ENCODE data around the gene ZNF235. TPM values are rescaled to one million over a fixed set of nuclear protein-coding genes. Genes with fewer than 3 reads are reported as not detected.

The ZNF235 gene
- 2.0 to 3.5 TPM (median 3.3 TPM) in 5 replicates for total RNA-seq (2022; extraction: Qiagen RNA extraction; ENCODE audit: low read depth)

DNA sequence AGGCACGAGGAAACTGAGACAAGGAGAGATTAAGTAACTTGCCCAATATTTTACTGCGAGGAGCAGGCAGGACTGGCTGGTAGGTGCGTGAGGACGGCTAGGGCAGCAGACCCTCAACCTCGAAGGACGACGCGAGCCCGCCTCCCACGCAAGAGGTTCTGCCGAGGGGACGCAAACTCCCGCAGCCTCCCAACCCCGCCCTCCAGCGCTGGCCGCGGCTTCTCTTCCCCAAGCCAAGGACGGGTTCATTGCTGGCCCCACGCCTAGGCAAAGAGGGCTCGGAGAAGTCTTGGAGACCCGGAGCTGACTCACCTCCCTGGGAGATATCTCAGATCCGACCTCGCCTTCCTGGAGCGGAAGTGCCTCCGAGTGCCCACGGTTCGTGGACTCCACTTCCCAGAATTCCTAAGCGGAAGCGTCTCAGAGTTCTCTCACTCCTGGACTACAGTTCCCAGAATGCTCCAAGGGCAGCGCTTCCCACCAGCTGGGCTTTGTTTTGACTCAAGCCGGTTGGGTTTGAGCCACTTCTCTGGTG, at the start of gene ZNF235:
Gene ZNF235, minus strand, starts transcription at position 367 of the 535 bp plus-strand sequence. CDS start 1,621 bp downstream, outside the sequence.

Other genes starting within 250 kb of the ZNF235 start
- gene ZNF284, start 232.9 kb downstream of the ZNF235 start, total RNA-seq (2022; extraction: Qiagen RNA extraction; ENCODE audit: low read depth): 0.38 to 0.61 TPM (median 0.42 TPM) in 5 replicates
- gene ZNF224, start 210.7 kb downstream of the ZNF235 start, total RNA-seq (2022; extraction: Qiagen RNA extraction; ENCODE audit: low read depth): 6.4 to 12.1 TPM (median 10.1 TPM) in 5 replicates
- 2.0 to 4.0 TPM (median 3.0 TPM) in 5 replicates for gene ZNF225, start 191.6 kb downstream of the ZNF235 start, total RNA-seq (2022; extraction: Qiagen RNA extraction; ENCODE audit: low read depth)
- 2.1 to 3.0 TPM (median 2.3 TPM) in 5 replicates for gene ZNF234, start 163.5 kb downstream of the ZNF235 start, total RNA-seq (2022; extraction: Qiagen RNA extraction; ENCODE audit: low read depth)
- gene ZNF226, start 139.9 kb downstream of the ZNF235 start, total RNA-seq (2022; extraction: Qiagen RNA extraction; ENCODE audit: low read depth): 18.8 to 23.0 TPM (median 21.0 TPM) in 5 replicates
- 9.7 to 14.0 TPM (median 10.1 TPM) in 5 replicates for gene ZNF227, start 92.5 kb downstream of the ZNF235 start, total RNA-seq (2022; extraction: Qiagen RNA extraction; ENCODE audit: low read depth)
- gene ZNF233, start 45.1 kb downstream of the ZNF235 start, total RNA-seq (2022; extraction: Qiagen RNA extraction; ENCODE audit: low read depth): 0.39 to 0.61 TPM (median 0.47 TPM) in 5 replicates
- 1.8 to 2.7 TPM (median 2.4 TPM) in 5 replicates for gene ZNF112, start 51.7 kb upstream of the ZNF235 start, total RNA-seq (2022; extraction: Qiagen RNA extraction; ENCODE audit: low read depth)
- gene ZNF285, start 96.6 kb upstream of the ZNF235 start, total RNA-seq (2022; extraction: Qiagen RNA extraction; ENCODE audit: low read depth): 1.7 to 2.5 TPM (median 2.4 TPM) in 5 replicates
- 2.3 to 3.4 TPM (median 3.0 TPM) in 5 replicates for gene ZNF229, start 143.4 kb upstream of the ZNF235 start, total RNA-seq (2022; extraction: Qiagen RNA extraction; ENCODE audit: low read depth)
- gene ZNF180, start 195.5 kb upstream of the ZNF235 start, total RNA-seq (2022; extraction: Qiagen RNA extraction; ENCODE audit: low read depth): 8.0 to 9.3 TPM (median 8.1 TPM) in 5 replicates
- gene CEACAM20, start 224.7 kb upstream of the ZNF235 start, total RNA-seq (2022; extraction: Qiagen RNA extraction; ENCODE audit: low read depth): 0.10 TPM in 1 of 5 replicates, not detected in the others